Activated CD8-positive, alpha-beta memory T cell treated with anti-CD3 and anti-CD28 coated beads, Interleukin-2, amount 50 U/mL, for 24 hours (primary cell): ENCODE measurements around the gene BET1.

ENCODE experiments used
- DNase-seq: peaks from one replicate; pipeline ENCODE4 v3.0.0-alpha.2; 2020; ENCODE audit errors: extremely low read depth

The BET1 gene

GRCh38 chr7:93958216-93958615 lies 45.9 kb downstream of the BET1 start:
- DNase-seq, result no peak

GRCh38 chr7:93957767-93958166 lies 46.4 kb downstream of the BET1 start:
- no peak for DNase-seq

DNA sequence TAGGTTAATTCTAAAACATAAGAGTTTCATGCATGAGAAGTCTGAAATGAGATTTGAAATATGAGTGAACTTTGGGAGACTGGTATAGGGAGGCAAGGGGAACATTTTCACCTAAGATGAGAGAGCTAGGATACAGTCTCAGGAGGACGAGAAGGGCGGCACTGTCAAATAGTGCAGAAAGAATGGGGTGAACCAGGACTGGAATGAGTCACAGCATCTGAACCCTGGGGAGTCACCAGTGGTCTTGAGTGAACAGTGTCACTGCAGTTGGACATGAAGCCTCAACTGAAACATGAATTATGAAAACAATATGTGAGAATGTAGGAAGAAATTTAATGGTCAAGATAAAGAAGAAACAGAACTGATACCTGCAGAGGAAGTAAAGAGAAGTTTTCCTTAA lies 48.9 kb downstream of the BET1 start:
- no peak for DNase-seq

DNA sequence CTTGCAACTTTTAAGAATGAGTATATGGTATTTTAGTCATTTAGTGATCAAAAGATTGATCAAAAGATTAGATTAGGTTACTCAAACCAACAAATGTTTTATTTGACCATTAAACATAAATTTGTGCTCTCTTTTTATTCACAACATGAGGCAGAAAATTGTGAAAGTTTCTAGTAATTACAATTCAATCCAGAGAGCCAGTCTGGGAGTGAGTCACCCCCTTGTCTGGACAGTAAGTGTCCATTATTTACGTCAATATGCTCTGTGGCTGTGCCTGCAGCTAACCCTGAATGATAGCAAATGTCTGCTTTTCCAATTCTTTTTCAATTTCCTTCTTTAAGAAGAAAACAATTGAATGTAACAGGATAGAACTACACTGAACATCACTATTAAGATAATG lies 54.7 kb downstream of the BET1 start:
- DNase-seq, result no peak

DNA sequence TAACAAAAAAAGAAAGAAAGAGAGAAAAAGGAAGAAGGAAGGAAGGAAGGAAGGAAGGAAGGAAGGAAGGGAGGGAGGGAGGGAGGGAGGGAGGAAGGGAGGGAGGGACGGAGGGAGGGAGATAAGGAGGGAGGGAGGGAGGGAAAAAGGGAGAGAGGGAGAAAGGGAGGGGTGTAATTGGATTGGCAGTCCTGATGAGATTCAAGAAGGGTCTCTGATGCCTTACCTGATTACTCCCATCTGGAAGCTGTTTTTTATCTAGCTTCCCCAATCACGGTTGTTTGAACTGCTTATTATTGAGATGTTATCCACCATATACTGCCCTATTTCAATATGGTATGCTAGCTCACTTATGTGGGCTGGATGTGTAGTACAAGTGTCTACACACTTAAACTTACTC lies 55.3 kb downstream of the BET1 start:
- no peak for DNase-seq

DNA sequence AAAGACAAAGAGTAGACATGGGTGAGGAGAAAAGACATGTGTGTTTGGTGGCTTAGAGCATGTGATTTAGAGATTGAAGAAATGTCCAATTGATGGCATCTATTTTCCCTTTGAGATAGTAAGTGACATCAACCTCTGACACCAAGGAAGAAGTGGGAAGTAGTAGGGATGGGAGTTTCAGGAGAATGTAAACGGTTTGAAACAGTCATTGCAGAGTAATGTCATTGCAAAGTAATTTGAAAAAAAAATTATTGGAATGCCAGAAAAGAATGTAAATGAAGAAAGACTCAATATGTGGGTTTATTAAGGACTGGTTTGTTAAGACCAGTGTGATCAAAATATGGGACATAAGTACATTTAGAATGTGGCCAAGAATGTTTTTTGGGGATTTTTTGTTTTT lies 56.0 kb downstream of the BET1 start:
- DNase-seq, result no peak

GRCh38 chr7:93945756-93946535 lies 58.2 kb downstream of the BET1 start:
- no peak for DNase-seq

- DNase-seq, result no peak
Measured at GRCh38 chr7:93945083-93945482, 59.1 kb downstream of the BET1 start.

DNA sequence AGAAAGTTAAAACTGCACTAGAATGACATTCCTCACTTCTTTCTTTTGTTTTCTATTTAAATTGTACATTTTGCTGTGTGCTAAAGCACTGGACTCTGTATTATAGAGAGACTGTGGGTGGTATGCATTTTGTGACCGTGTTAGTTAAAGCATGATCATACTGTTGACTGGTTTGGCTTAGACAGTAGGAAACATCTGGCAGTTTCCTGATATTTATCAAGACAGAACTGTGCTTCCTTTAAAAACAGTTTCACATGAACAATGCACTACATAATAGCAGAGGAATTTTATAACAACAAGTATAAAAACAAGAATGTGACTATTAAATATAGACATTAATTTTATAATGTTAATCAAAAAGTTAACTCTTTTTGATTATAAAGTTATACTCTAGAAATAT lies 59.5 kb downstream of the BET1 start:
- no peak for DNase-seq

GRCh38 chr7:93943816-93944540 lies 60.2 kb downstream of the BET1 start:
- no peak for DNase-seq
